Naive thymus-derived CD8-positive, alpha-beta T cell (primary cell): ENCODE measurements around the gene ATAD2B. TPM values are rescaled to one million over a fixed set of nuclear protein-coding genes. Genes with fewer than 3 reads are reported as not detected.
A peak's percentile ranks its signal among the peaks of the same experiment; 100 is the strongest.
"Not testable (repeated sequence)": the region's sequence is repeated elsewhere in the genome, so short reads cannot be mapped to it uniquely, and the experiment has no call there.

Experiments used
- ATAC-seq, 2 donors: fragments of 150-1000 bp; cut with Tn5 transposase in 1 of 2; sonication (Bioruptor Pico), chemical (Tn5 transposase) in 1 of 2; 1 replicate in 1 of 2; 2 replicates in 1 of 2; pipeline ENCODE4 v1.10.0; 2021; ENCODE audit warnings: mild to moderate bottlenecking in 2 of 2, moderate library complexity in 2 of 2
- POLR2A ChIA-PET: fragments of 350-600 bp; sonication (Branson Sonifier 250); formaldehyde crosslinking; loops from one replicate; lab custom pipeline; 2021; ENCODE audit warnings: antibody characterized with exemption; lab: Charles Lee
- DNase-seq, 10 donors: peaks; one replicate each; pipeline versions ENCODE4 v3.0.0 to v3.0.0-alpha.2; 2020 to 2022
- H3K27ac Mint-ChIP-seq, 10 donors: one replicate each; pipeline ENCODE4 v1.8.0; 2020 to 2022; ENCODE audit warnings: mild to moderate bottlenecking in 10 of 10, mixed read lengths in 10 of 10, moderate library complexity in 4 of 10, inconsistent platforms in 1 of 10
- H3K27me3 Mint-ChIP-seq, 5 donors: one replicate each; pipeline ENCODE4 v1.8.0; 2021 to 2022; ENCODE audit warnings: mixed read lengths in 5 of 5
- H3K36me3 Mint-ChIP-seq, 3 donors: one replicate each; pipeline ENCODE4 v1.8.0; 2020 to 2022; ENCODE audit warnings: mixed read lengths in 3 of 3, mild to moderate bottlenecking in 2 of 3, inconsistent platforms in 1 of 3
- H3K4me1 Mint-ChIP-seq, 4 donors: one replicate each; pipeline ENCODE4 v1.8.0; 2021 to 2022; ENCODE audit warnings: mixed read lengths in 4 of 4
- H3K4me3 Mint-ChIP-seq, 10 donors: one replicate each; pipeline ENCODE4 v1.8.0; 2020 to 2022; ENCODE audit warnings: mild to moderate bottlenecking in 10 of 10, mixed read lengths in 10 of 10, moderate library complexity in 6 of 10, inconsistent platforms in 1 of 10
- H3K9me3 Mint-ChIP-seq, 9 donors: one replicate each; pipeline ENCODE4 v1.8.0; 2020 to 2022; ENCODE audit warnings: mixed read lengths in 9 of 9, mild to moderate bottlenecking in 3 of 9, inconsistent platforms in 1 of 9, moderate library complexity in 1 of 9
- polyA plus RNA-seq, 3 donors: library from polyadenylated mRNA; unstranded; fragments of 300-500 nt; fragmentation: Illumina TruSeq; gene quantifications; one replicate each; pipeline ENCODE4 v1.2.3, GENCODE V29; 2021
- total RNA-seq, 8 experiments: library from RNA in 2 of 8; stranded (reverse) in 2 of 8; gene quantifications; one replicate each; pipeline ENCODE4 v1.2.3 and lab custom pipeline; 2021 to 2026

The ATAD2B gene
- total and polyA plus RNA-seq, 5 experiments from 2014 or later = 7.2 to 41.4 (median 11.4) TPM

DNA sequence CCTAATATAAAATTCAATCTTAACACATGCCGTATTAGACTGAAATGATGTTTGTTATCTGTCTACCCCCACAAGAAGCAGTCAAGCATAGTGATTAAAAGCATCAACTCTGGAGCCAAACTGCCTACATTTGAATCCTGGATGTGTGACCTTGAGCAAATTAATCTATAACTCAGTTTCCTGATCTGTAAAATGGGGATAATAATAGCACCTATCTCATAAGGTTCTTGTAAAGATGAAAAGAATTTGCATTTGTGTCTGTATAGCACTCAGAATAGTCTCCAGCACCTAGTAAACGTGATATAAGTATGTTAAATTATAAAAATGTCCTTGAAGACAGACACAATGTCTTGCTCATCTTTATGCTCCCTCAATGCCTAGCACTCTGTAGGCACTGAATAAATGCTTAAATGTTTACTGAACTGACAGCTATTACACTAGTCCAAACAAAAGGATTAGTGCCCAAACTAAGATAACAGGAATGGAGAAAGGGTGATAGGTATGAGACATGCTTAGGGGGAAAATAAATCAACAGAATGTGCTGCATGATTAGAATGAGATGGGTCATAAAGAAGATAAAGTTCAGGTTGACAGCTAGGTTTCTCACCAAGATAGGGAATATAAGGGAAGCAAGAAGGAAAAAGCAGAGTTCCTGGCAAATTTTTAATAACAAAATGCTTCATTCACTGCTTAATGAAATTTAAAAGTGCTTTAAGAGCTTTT is 180.6 kb downstream of the ATAD2B start:
- Mint-ChIP-seq H3K36me3 (peaks cover 6 to 53% (median 31%) of the 10 kb centered on the region in 3 donors), H3K4me3 (no peak overlapping the region)

DNA sequence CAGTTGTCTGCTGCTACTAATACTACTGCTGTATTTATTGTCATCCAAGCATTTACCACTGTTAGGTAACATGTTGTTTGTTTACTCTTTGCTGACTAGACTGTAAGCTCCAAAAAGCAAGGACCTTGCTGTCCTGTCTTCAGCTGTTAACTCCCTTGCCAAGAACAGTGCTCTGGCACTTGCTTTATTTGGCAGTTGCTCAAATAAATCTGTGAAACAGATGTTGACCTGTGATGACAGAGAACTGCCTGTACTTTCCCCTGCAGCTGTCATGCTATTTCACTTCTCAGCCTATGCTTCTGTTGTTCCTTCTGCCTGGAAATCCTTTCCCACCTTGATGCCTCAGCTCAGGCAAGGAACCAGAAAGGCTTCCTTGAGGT is 181.2 kb downstream of the ATAD2B start:
- DNase-seq (no peak), ATAC-seq (no peak)
- peaks cover 0 to 2% (median 0%) of the 10 kb centered on the region in 4 donors for H3K4me1 Mint-ChIP-seq
- peak overlapping the region in 2 of 10 donors; percentile 3 to 31 for H3K27ac Mint-ChIP-seq
- H3K27me3 Mint-ChIP-seq = no peaks in the 10 kb centered on the region
- peaks cover 0 to 6% (median 0%) of the 10 kb centered on the region in 9 donors for H3K9me3 Mint-ChIP-seq
- peaks cover 6 to 47% (median 30%) of the 10 kb centered on the region in 3 donors for H3K36me3 Mint-ChIP-seq
- H3K4me3 Mint-ChIP-seq = no peak overlapping the region
- POLR2A ChIA-PET = no interaction called here

More for the DNA sequence above, 180.6 kb downstream of the ATAD2B start:
- POLR2A ChIA-PET = no interaction called here
- H3K27me3 Mint-ChIP-seq = no peaks in the 10 kb centered on the region
- peaks cover 0 to 2% (median 0%) of the 10 kb centered on the region in 4 donors for H3K4me1 Mint-ChIP-seq
- H3K27ac Mint-ChIP-seq = peak overlapping the region in 3 of 10 donors; percentile 3 to 31 (median 15)
- peaks cover 0 to 6% (median 0%) of the 10 kb centered on the region in 9 donors for H3K9me3 Mint-ChIP-seq
- ATAC-seq (no peak), DNase-seq (no peak)

DNA sequence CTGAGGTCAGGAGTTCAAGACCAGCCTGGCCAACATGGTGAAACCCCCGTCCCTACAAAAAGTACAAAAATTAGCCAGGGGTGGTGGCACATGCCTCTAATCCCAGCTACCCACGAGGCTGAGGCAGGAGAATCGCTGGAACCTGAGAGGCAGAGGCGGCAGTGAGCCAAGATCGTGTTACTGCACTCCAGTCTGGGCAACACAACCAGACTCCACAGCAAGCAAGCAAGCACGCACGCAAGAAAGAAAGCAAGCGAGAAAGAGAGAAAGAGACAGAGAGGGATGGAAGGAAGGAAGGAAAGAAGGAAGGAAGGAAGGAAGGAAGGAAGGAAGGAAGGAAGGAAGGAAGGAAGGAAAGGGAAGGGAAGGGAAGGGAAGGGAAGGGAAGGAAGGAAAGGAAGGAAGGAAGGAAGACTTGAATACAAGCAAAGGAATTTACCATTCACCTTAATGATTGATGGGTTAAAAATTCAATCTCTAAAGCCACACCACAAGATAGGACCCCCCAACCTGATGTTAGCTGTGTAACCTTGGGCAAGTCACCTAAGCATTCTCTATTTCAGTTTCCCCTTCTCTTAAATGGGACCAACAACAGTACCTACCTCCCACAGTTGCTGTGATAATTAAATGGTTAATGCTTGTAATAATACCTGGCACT is 181.7 kb downstream of the ATAD2B start:
- Mint-ChIP-seq H3K27ac (peak overlapping the region in 1 of 10 donors; percentile 47), H3K4me1 (peaks cover 0 to 2% (median 0%) of the 10 kb centered on the region in 4 donors), H3K27me3 (no peaks in the 10 kb centered on the region), H3K4me3 (no peak overlapping the region), H3K36me3 (peaks cover 6 to 42% (median 31%) of the 10 kb centered on the region in 3 donors), H3K9me3 (peaks cover 0 to 6% (median 0%) of the 10 kb centered on the region in 9 donors)
- DNase-seq = no peak
- ATAC-seq = no peak
- POLR2A ChIA-PET = no interaction called here

DNA sequence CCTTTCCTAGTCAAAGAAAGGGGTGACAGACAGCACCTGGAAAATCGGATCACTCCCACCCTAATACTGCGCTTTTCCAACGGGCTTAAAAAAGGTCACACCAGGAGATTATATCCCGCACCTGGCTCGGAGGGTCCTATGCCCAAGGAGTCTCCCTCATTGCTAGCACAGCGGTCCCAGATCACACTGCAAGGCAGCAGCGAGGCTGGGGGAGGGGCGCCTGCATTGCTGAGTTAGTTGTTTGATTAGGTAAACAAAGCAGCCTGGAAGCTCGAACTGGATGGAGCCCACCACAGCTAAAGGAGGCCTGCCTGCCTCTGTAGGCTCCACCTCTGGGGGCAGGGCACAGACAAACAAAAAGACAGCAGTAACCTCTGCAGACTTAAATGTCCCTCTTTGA is 190.1 kb downstream of the ATAD2B start:
- H3K4me3 Mint-ChIP-seq, H3K27ac Mint-ChIP-seq, H3K4me1 Mint-ChIP-seq, POLR2A ChIA-PET, DNase-seq, H3K27me3 Mint-ChIP-seq, ATAC-seq, H3K9me3 Mint-ChIP-seq: not testable (repeated sequence)
- H3K36me3 Mint-ChIP-seq = peaks cover 25 to 59% (median 55%) of the 10 kb centered on the region in 3 donors

DNA sequence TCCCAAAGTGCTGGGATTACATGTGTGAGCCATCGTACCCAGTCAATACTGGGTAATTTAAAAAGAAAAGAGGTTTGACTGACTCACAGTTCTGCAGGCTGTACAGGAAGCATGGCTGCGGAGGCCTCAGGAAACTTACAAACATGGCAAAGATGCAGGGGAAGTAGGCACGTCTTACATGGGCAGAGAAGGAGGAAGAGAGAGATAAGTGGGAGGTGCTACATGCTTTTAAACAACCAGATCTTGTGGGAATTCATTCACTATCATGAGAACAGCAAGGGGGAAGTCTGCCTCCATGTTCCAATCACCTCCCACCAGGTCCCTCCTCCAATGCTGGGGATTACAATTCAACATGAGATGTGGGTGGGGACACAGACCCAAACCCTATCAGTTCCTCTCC is 192.5 kb downstream of the ATAD2B start:
- Mint-ChIP-seq H3K9me3 (peaks cover 0 to 9% (median 0%) of the 10 kb centered on the region in 9 donors), H3K4me3 (peak overlapping the region in 1 of 10 donors; percentile 41), H3K27ac (no peak overlapping the region), H3K36me3 (peaks cover 29 to 59% (median 59%) of the 10 kb centered on the region in 3 donors), H3K4me1 (peaks cover 0 to 3% (median 1%) of the 10 kb centered on the region in 4 donors), H3K27me3 (no peaks in the 10 kb centered on the region)
- POLR2A ChIA-PET = no interaction called here
- no peak for ATAC-seq
- DNase-seq = no peak

DNA sequence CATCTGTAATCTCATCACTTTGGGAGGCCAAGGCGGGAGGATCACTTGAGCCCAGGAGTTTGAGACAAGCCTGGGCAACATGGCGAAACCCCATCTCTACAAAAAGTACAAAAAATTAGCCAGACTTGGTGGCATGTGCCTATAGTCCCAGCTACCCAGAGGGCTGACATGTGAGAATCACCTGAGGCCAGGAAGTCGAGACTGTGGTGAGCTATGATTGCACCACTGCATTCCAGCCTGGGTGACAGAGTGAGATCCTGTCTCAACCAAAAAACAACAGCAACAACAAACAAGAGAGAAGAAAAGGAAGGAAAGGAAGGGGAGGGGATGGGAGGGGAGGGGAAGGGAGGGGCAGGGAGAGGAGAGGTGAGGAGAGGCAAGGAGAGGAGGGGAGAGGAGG is 203.9 kb downstream of the ATAD2B start:
- Mint-ChIP-seq H3K4me3 (peak overlapping the region in 1 of 10 donors; percentile 24), H3K9me3 (peaks cover 7 to 37% (median 31%) of the 10 kb centered on the region in 9 donors), H3K36me3 (peaks cover 48 to 80% (median 67%) of the 10 kb centered on the region in 3 donors)
- DNase-seq, H3K4me1 Mint-ChIP-seq, POLR2A ChIA-PET, ATAC-seq, H3K27ac Mint-ChIP-seq, H3K27me3 Mint-ChIP-seq: not testable (repeated sequence)

DNA sequence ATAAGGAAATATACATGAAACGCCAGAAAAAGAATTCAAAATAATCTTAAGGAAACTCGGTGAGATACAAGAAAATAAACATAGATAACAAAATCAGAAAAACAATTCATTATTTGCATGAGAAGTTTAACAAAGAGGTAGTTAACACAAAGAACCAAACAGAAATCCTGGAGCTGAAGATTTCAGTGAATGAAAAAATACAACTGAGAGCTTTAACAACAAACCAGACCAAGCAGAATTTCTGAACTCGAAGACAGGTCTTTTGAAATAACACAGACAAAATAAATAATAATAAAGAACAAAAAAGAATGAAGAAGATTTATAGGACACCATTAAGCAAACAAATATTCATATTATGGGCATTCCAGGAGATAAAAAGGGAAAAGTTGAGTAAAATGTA is 204.7 kb downstream of the ATAD2B start:
- H3K9me3 Mint-ChIP-seq = peaks cover 7 to 37% (median 31%) of the 10 kb centered on the region in 9 donors
- peaks cover 0 to 7% (median 3%) of the 10 kb centered on the region in 4 donors for H3K4me1 Mint-ChIP-seq
- no peak overlapping the region for H3K4me3 Mint-ChIP-seq
- no peak for DNase-seq
- H3K27ac Mint-ChIP-seq = no peak overlapping the region
- H3K36me3 Mint-ChIP-seq = peaks cover 41 to 78% (median 64%) of the 10 kb centered on the region in 3 donors
- no peaks in the 10 kb centered on the region for H3K27me3 Mint-ChIP-seq
- POLR2A ChIA-PET = no interaction called here
- no peak for ATAC-seq

DNA sequence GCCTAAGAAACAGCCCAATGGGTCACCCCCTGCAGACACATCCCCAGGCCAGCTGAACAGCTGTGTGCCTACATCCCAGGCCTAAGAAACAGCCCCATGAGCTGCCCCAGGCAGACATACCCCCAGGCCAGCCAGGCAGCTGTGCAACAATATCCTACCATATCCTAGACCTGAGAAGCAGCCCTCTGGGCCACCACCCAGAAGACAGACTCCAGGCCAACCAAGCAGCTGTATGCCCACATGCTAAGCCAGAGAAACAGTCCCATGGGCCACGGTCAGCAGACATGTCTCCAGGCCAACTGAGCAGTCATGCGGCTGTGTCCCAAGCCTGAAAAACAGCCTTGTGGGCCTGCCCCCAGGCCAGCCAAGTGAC is 205.5 kb downstream of the ATAD2B start:
- no peak overlapping the region for H3K27ac Mint-ChIP-seq
- peaks cover 35 to 79% (median 65%) of the 10 kb centered on the region in 3 donors for H3K36me3 Mint-ChIP-seq
- H3K9me3 Mint-ChIP-seq = peaks cover 5 to 37% (median 29%) of the 10 kb centered on the region in 9 donors

DNA sequence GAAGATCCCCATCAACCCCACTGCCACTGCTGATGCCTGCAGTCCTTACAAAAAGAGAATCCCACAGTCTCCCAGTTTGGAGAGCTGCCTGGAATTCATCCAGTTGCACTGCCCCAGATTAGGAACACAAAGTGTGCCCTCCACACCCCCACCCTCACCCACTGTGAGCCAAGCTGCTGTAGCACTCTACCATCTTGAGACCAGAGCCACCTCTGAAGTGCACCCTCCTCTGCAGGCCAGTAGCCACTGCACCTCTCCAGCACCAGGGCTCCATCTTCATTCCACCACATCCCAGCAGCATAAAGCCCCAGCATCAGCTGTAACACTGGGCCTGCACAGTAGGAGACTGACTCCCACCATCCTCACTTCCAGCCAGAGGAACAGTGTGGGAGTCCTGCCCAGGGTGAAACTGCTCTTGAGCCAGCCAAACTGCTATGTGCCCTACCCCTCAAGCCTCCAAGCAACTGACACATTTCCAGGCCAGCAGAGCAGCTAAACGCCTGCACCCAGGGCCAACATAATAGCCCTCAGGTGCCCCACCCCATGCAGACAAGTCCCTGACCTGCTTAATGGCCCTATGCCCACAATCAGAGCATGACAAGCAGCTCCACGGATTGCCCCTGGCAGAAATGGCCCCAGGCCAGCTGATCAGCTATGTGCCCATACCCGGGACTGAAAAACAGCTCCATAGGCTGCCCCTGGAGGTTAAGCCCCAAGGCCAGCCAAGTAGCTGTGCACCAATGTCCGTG is 206.0 kb downstream of the ATAD2B start:
- Mint-ChIP-seq H3K36me3 (peaks cover 32 to 76% (median 61%) of the 10 kb centered on the region in 3 donors), H3K4me3 (no peak overlapping the region)

More for the DNA sequence above, 205.5 kb downstream of the ATAD2B start:
- ATAC-seq = no peak
- Mint-ChIP-seq H3K27me3 (no peaks in the 10 kb centered on the region), H3K4me1 (peaks cover 0 to 9% (median 3%) of the 10 kb centered on the region in 4 donors), H3K4me3 (no peak overlapping the region)
- POLR2A ChIA-PET = no interaction called here
- no peak for DNase-seq

DNA sequence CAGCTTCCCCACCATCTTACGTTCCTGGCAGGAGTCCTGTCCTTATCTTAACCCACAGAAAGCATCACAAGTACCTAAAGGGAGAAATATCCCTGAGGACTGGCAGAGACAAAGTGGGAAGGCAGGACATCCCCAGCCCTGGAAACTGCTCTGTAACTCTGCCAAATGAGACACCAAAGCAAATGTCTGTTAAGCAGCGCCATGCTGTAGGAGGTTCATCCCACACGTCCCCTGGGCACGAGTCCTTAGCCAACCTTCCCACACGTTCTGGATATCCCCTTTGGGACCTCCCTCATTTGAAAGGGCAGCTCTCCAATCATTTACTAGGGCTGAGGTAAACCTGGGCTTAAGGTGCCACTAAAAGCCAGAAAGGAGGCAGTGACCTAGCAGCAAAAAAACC is 207.2 kb downstream of the ATAD2B start:
- Mint-ChIP-seq H3K4me1 (peaks cover 0 to 9% (median 3%) of the 10 kb centered on the region in 4 donors), H3K4me3 (no peak overlapping the region), H3K27me3 (no peaks in the 10 kb centered on the region), H3K36me3 (peaks cover 22 to 68% (median 52%) of the 10 kb centered on the region in 3 donors), H3K27ac (peak overlapping the region in 2 of 10 donors; percentile 11 to 43), H3K9me3 (peaks cover 5 to 26% (median 18%) of the 10 kb centered on the region in 9 donors)
- DNase-seq = no peak
- ATAC-seq = no peak
- POLR2A ChIA-PET = no interaction called here

More for the DNA sequence above, 206.0 kb downstream of the ATAD2B start:
- no peaks in the 10 kb centered on the region for H3K27me3 Mint-ChIP-seq
- H3K4me1 Mint-ChIP-seq = peaks cover 0 to 9% (median 3%) of the 10 kb centered on the region in 4 donors
- POLR2A ChIA-PET = no interaction called here
- ATAC-seq = no peak
- no peak overlapping the region for H3K27ac Mint-ChIP-seq
- peaks cover 5 to 36% (median 27%) of the 10 kb centered on the region in 9 donors for H3K9me3 Mint-ChIP-seq
- no peak for DNase-seq

DNA sequence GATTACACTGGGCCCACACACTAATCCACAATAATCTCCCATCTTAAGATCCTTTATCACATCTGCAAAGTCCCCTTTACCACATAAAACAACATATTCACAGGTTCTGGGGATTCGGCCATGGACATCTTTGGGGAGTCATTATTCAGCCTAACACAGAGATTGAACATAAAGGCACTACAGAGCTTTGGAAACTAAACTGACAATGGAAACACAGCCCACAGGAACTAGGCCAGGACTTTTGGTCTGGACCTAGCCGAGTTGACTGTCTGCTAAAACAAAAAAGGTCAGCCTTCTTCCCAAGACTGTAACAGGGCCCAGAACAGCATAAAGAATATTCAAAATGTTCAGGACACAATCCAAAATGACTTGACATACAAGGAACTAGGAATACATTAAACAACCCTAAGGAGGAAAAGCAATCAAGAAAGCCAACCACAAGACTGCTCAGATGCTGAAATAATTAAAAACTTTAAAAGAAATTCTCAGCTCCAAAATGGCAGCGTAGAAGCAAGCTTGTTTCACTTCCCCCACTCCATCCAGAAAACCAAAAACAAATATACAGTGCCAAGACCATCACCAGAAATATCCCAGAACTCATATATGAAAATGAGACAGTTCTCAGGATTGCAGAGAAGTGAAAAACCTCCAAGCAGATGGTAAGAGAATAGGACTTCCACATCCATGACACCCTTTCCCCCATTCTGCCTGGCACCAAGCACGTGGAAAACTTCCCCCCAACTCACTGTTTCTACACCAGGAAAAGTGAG is 207.8 kb downstream of the ATAD2B start:
- no peak overlapping the region for H3K27ac Mint-ChIP-seq
- H3K36me3 Mint-ChIP-seq = peaks cover 22 to 64% (median 48%) of the 10 kb centered on the region in 3 donors
- peaks cover 0 to 9% (median 3%) of the 10 kb centered on the region in 4 donors for H3K4me1 Mint-ChIP-seq
- H3K27me3 Mint-ChIP-seq = no peaks in the 10 kb centered on the region
- DNase-seq = no peak
- peaks cover 5 to 23% (median 17%) of the 10 kb centered on the region in 9 donors for H3K9me3 Mint-ChIP-seq
- no peak for ATAC-seq
- POLR2A ChIA-PET = no interaction called here
- no peak overlapping the region for H3K4me3 Mint-ChIP-seq

DNA sequence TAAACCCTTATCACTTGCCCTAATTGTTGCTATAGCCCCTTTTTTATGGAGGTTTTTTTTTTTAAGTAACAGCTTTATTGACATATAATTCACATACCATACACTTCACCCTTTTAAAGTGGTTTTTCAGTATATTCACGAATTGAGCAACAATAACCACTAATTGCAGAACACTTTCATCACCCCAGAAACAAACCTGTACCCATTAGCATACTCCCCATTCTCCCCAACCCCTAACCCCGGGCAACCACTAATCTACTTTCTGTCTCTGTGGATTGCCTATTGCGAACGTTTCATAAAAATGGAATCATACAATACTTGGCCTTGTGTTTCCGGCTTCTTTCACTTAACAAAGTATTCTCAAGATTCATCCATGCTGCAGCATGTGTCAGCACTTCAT is 213.6 kb downstream of the ATAD2B start:
- ATAC-seq (no peak), DNase-seq (no peak)
- no peaks in the 10 kb centered on the region for H3K9me3 Mint-ChIP-seq
- POLR2A ChIA-PET = interaction anchor here (0.7 kb wide), 1 partner anchor 8 kb away, joined by 4 read pairs; no protein-coding TSS in a partner anchor
- H3K27ac Mint-ChIP-seq = peak overlapping the region in 2 of 10 donors; percentile 51 to 67
- H3K27me3 Mint-ChIP-seq = no peaks in the 10 kb centered on the region
- H3K4me1 Mint-ChIP-seq = peaks cover 0 to 4% (median 0%) of the 10 kb centered on the region in 4 donors
- no peak overlapping the region for H3K4me3 Mint-ChIP-seq
- peaks cover 5 to 44% (median 38%) of the 10 kb centered on the region in 3 donors for H3K36me3 Mint-ChIP-seq
